ENCODE data around the gene FAM117A. TPM values are rescaled to one million over a fixed set of nuclear protein-coding genes. Genes with fewer than 3 reads are reported as not detected.

The FAM117A gene
- total and polyA plus RNA-seq, 11 donors: 5.2 to 18.5 (median 10.4) TPM

DNA sequence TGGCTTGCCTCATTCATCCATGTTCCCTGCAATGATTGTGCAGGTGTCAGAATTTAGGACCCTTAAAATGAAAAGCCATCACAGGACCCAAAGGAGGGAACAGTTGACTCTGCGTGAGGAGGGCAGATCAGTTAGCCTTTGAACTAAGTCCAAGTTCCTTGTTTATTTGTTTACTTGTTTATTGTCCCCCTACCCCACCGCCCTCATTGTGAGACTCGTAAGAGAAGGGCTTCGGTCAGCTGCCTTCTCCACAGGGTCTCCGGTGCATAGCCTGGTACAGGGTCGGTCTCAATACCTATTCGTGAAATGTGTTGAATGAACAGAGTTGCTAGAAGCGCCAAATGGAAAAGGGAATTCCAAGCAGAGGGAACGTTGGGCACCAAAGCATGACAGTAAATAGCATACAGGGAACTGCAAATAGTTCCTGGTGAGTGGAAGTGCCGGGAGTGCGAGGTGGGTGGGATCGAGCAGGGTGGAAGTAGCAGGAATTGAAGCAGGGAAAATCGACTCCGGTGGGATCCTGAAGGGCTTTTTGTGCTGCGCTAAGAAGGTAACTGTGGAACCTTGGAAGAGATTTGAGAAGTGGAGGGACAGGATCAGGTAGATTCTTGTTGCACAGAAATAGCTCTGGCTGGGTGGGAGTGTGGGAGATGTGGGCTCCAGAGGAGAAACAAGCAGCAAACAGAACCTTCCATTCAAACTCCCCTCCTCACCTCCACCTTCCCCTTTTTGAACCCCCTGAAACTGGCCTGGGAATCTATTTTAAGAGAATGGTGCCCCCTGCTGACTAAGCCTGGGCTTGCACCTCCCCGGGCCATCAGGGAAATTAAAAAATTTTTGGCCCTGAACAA is 68.9 kb downstream of the FAM117A start:
- H3K36me3 ChIP-seq: peaks cover 0 to 12% (median 2%) of the 10 kb centered on the region in 9 donors
- intact Hi-C loops (cut with DNase I): loop anchor here (1.0 to 5.0 kb wide), 5 partner anchors 78 to 302 kb away; partner anchors contain the start of gene DLX3 (in 1 of the 10)
- DNase-seq (peak in 3 of 5 donors; percentile 39 to 58 (median 52)), ATAC-seq (no peak)
- no peak overlapping the region for H3K27ac ChIP-seq
- peak overlapping the region in 1 of 12 donors; percentile 16 for H3K4me3 ChIP-seq
- no peaks in the 10 kb centered on the region for H3K9me3 ChIP-seq
- peaks cover 0 to 47% (median 26%) of the 10 kb centered on the region in 12 donors for H3K4me1 ChIP-seq
- H3K27me3 ChIP-seq: no peaks in the 10 kb centered on the region
- 35 to 38% (median 35%) methylated on average over 16 of the region's 16 CpGs for WGBS, 4 donors
- TF ChIP-seq, protein P1, sequence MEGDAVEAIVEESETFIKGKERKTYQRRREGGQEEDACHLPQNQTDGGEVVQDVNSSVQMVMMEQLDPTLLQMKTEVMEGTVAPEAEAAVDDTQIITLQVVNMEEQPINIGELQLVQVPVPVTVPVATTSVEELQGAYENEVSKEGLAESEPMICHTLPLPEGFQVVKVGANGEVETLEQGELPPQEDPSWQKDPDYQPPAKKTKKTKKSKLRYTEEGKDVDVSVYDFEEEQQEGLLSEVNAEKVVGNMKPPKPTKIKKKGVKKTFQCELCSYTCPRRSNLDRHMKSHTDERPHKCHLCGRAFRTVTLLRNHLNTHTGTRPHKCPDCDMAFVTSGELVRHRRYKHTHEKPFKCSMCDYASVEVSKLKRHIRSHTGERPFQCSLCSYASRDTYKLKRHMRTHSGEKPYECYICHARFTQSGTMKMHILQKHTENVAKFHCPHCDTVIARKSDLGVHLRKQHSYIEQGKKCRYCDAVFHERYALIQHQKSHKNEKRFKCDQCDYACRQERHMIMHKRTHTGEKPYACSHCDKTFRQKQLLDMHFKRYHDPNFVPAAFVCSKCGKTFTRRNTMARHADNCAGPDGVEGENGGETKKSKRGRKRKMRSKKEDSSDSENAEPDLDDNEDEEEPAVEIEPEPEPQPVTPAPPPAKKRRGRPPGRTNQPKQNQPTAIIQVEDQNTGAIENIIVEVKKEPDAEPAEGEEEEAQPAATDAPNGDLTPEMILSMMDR (IDR thresholded peaks at IDR 0.05): peak; percentile 81 to 97 (median 92)
- no peak for TF ChIP-seq POLR2A (IDR thresholded peaks at IDR 0.05)

DNA sequence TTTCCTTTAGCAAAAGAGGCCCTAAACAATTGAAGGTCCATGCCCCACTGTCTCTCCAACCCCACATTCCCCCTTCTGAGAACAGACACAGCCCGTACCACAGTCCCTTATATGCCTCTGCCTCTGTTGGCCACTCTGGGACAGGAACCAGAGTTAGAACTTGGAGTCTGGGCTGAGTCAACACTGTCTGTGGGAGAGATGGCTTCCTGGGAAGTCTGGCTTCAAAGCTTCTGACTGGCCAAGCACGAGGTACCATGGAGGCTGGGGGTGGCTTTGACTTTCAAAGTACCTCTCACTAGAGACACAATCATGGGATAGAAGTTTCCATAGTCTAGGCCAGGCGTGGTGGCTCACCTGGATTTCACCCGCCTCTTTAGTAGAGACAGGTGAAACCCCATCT is 71.2 kb downstream of the FAM117A start:
- Histone ChIP-seq H3K4me3 (no peak overlapping the region), H3K36me3 (no peaks in the 10 kb centered on the region), H3K4me1 (peaks cover 0 to 57% (median 27%) of the 10 kb centered on the region in 12 donors), H3K27me3 (no peaks in the 10 kb centered on the region), H3K9me3 (no peaks in the 10 kb centered on the region), H3K27ac (peak overlapping the region in 6 of 12 donors; percentile 86 to 93 (median 92))
- intact Hi-C loops (cut with DNase I): loop anchor here in 3 of 10 donors (1.0 to 5.0 kb wide), 2 partner anchors 75 to 118 kb away; no protein-coding TSS in a partner anchor
- no peak for TF ChIP-seq POLR2A (IDR thresholded peaks at IDR 0.05)
- TF ChIP-seq, protein P1 (IDR thresholded peaks at IDR 0.05): no peak
- no peak for DNase-seq
- WGBS, 4 donors: 90 to 94% (median 92%) methylated on average over 4 of the region's 4 CpGs
- no peak for ATAC-seq

DNA sequence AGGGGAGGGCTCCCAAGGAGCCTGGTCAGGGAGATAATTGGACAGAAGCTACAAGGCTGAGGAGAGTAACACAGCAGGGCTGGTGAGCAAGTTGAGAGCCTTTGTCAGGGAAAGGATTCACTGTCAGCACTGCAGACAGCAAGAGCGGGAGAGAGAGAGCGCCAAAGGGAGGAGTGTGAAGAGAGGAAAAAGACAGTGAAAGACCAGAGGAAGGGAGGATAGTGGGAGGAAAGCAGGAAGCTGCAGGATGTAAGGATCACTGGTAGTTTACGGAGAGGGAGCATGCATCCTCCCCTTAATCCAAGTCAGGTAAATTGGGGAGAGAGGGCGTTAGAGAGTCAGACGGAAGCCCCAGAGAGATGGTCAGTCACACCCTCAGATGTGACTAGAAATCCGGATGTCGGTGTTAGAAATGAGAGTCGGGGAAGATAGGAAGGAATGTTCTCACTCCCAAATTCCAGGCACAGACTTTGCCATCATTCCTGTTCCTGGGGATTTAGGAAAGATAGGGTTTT is 72.2 kb downstream of the FAM117A start:
- TF ChIP-seq POLR2A (IDR thresholded peaks at IDR 0.05): no peak
- TF ChIP-seq, protein P1 (IDR thresholded peaks at IDR 0.05): no peak
- Histone ChIP-seq H3K36me3 (no peaks in the 10 kb centered on the region), H3K27ac (peak overlapping the region; percentile 19 to 93 (median 89)), H3K27me3 (no peaks in the 10 kb centered on the region), H3K9me3 (no peaks in the 10 kb centered on the region), H3K4me1 (peaks cover 0 to 64% (median 27%) of the 10 kb centered on the region in 12 donors), H3K4me3 (peak overlapping the region in 2 of 12 donors; percentile 3 to 7)
- intact Hi-C loops (cut with DNase I): loop anchor here in 3 of 10 donors (1.0 to 5.0 kb wide), 2 partner anchors 74 to 117 kb away; no protein-coding TSS in a partner anchor
- no peak for DNase-seq
- WGBS, 4 donors: 22 to 27% (median 25%) methylated on average over 8 of the region's 8 CpGs
- ATAC-seq: peak; percentile 10 to 38 (median 22)
